ENCODE measurements around the gene LGI2. TPM values are rescaled to one million over a fixed set of nuclear protein-coding genes. Genes with fewer than 3 reads are reported as not detected.
"Not testable (repeated sequence)": the region's sequence is repeated elsewhere in the genome, so short reads cannot be mapped to it uniquely, and the experiment has no call there.

Gene LGI2
- total RNA-seq, 1 donor from 2014 or later = 0.98 TPM

- H3K4me1 ChIP-seq = no peaks in the 10 kb centered on the region
- H3K36me3 ChIP-seq = no peaks in the 10 kb centered on the region
- H3K9me3 ChIP-seq = no peaks in the 10 kb centered on the region
- no peak overlapping the region for H3K27ac ChIP-seq
- intact Hi-C loops (cut with DNase I) = no loop called here
- no peak overlapping the region for H3K4me3 ChIP-seq
- H3K27me3 ChIP-seq = no peaks in the 10 kb centered on the region
- TF ChIP-seq CTCF (IDR thresholded peaks at IDR 0.05) (no peak), POLR2AphosphoS5 (IDR thresholded peaks at IDR 0.05; ENCODE audit: insufficient read depth in 1 of 2, low read depth in 1 of 2) (no peak), POLR2A (IDR thresholded peaks at IDR 0.05) (no peak)
- no peak for DNase-seq (ENCODE audit: extremely low spot score in 2 of 2)
Observed at GRCh38 chr4:25065431-25065858, 34.7 kb upstream of the LGI2 start.

- intact Hi-C loops (cut with DNase I); H3K27me3 ChIP-seq; H3K4me1 ChIP-seq; H3K9me3 ChIP-seq; H3K27ac ChIP-seq; DNase-seq (ENCODE audit: extremely low spot score in 2 of 2); H3K36me3 ChIP-seq; H3K4me3 ChIP-seq: not testable (repeated sequence)
Observed at GRCh38 chr4:25064447-25064846, 33.7 kb upstream of the LGI2 start.

- no peak for DNase-seq (ENCODE audit: extremely low spot score in 2 of 2)
- Histone ChIP-seq H3K27me3 (no peaks in the 10 kb centered on the region), H3K4me3 (no peak overlapping the region), H3K36me3 (no peaks in the 10 kb centered on the region), H3K27ac (no peak overlapping the region), H3K4me1 (no peaks in the 10 kb centered on the region), H3K9me3 (no peaks in the 10 kb centered on the region)
- TF ChIP-seq CTCF (IDR thresholded peaks at IDR 0.05) (no peak), POLR2AphosphoS5 (IDR thresholded peaks at IDR 0.05; ENCODE audit: insufficient read depth in 1 of 2, low read depth in 1 of 2) (no peak), POLR2A (IDR thresholded peaks at IDR 0.05) (no peak)
- intact Hi-C loops (cut with DNase I) = no loop called here
Observed at GRCh38 chr4:25063116-25063515, 32.4 kb upstream of the LGI2 start.

- intact Hi-C loops (cut with DNase I) = no loop called here
- Histone ChIP-seq H3K9me3 (no peaks in the 10 kb centered on the region), H3K27me3 (no peaks in the 10 kb centered on the region), H3K36me3 (no peaks in the 10 kb centered on the region), H3K4me3 (no peak overlapping the region), H3K27ac (no peak overlapping the region), H3K4me1 (no peaks in the 10 kb centered on the region)
- DNase-seq (ENCODE audit: extremely low spot score in 2 of 2) = no peak
- TF ChIP-seq POLR2A (IDR thresholded peaks at IDR 0.05) (no peak), CTCF (IDR thresholded peaks at IDR 0.05) (no peak), POLR2AphosphoS5 (IDR thresholded peaks at IDR 0.05; ENCODE audit: insufficient read depth in 1 of 2, low read depth in 1 of 2) (no peak)
Observed at GRCh38 chr4:25062098-25062497, 31.4 kb upstream of the LGI2 start.

- intact Hi-C loops (cut with DNase I) = no loop called here
Observed at GRCh38 chr4:25061602-25062001, 30.9 kb upstream of the LGI2 start.

More at GRCh38 chr4:25061602-25062001, 30.9 kb upstream of the LGI2 start:
- Histone ChIP-seq H3K36me3 (no peaks in the 10 kb centered on the region), H3K27me3 (no peaks in the 10 kb centered on the region), H3K27ac (no peak overlapping the region), H3K4me3 (no peak overlapping the region), H3K9me3 (no peaks in the 10 kb centered on the region), H3K4me1 (no peaks in the 10 kb centered on the region)
- DNase-seq (ENCODE audit: extremely low spot score in 2 of 2) = no peak
- TF ChIP-seq POLR2AphosphoS5 (IDR thresholded peaks at IDR 0.05; ENCODE audit: insufficient read depth in 1 of 2, low read depth in 1 of 2) = no peak
- no peak for TF ChIP-seq POLR2A (IDR thresholded peaks at IDR 0.05)
- no peak for TF ChIP-seq CTCF (IDR thresholded peaks at IDR 0.05)

All from vagina (tissue), 2 donors.